ENCODE measurements around the gene NRN1L.

NRN1L gene

GRCh38 chr16:67897231-67897630 is 12.5 kb downstream of the NRN1L start:
- TF ChIP-seq TAF1 (IDR thresholded peaks at IDR 0.05; ENCODE audit: borderline replicate concordance, insufficient read depth, low read length) (no peak), REST (IDR thresholded peaks at IDR 0.05; ENCODE audit: insufficient read depth in 1 of 2, low read depth in 2 of 2, low read length in 2 of 2) (no peak), SIN3A (IDR thresholded peaks at IDR 0.05; ENCODE audit: borderline replicate concordance, insufficient read depth, low read length) (no peak), POLR2AphosphoS5 (IDR thresholded peaks at IDR 0.05; ENCODE audit: low read depth, low read length) (no peak)

- no peak for TF ChIP-seq SIN3A (IDR thresholded peaks at IDR 0.05; ENCODE audit: borderline replicate concordance, insufficient read depth, low read length)
- TF ChIP-seq REST (IDR thresholded peaks at IDR 0.05; ENCODE audit: insufficient read depth in 1 of 2, low read depth in 2 of 2, low read length in 2 of 2), result no peak
- no peak for TF ChIP-seq POLR2AphosphoS5 (IDR thresholded peaks at IDR 0.05; ENCODE audit: low read depth, low read length)
- TF ChIP-seq FOXP2 (optimal IDR thresholded peaks at IDR 0.05; ENCODE audit: borderline replicate concordance, extremely low read depth, extremely low read length, insufficient read depth), result no peak
- no peak for TF ChIP-seq TAF1 (IDR thresholded peaks at IDR 0.05; ENCODE audit: borderline replicate concordance, insufficient read depth, low read length)
Measured at GRCh38 chr16:67901734-67902133, 17.0 kb downstream of the NRN1L start.

- TF ChIP-seq FOXP2 (optimal IDR thresholded peaks at IDR 0.05; ENCODE audit: borderline replicate concordance, extremely low read depth, extremely low read length, insufficient read depth) (no peak), REST (IDR thresholded peaks at IDR 0.05; ENCODE audit: insufficient read depth in 1 of 2, low read depth in 2 of 2, low read length in 2 of 2) (no peak), SIN3A (IDR thresholded peaks at IDR 0.05; ENCODE audit: borderline replicate concordance, insufficient read depth, low read length) (no peak), TAF1 (IDR thresholded peaks at IDR 0.05; ENCODE audit: borderline replicate concordance, insufficient read depth, low read length) (no peak), POLR2AphosphoS5 (IDR thresholded peaks at IDR 0.05; ENCODE audit: low read depth, low read length) (no peak)
Measured at GRCh38 chr16:67902831-67903230, 18.1 kb downstream of the NRN1L start.

- no peak for TF ChIP-seq REST (IDR thresholded peaks at IDR 0.05; ENCODE audit: insufficient read depth in 1 of 2, low read depth in 2 of 2, low read length in 2 of 2)
- TF ChIP-seq TAF1 (IDR thresholded peaks at IDR 0.05; ENCODE audit: borderline replicate concordance, insufficient read depth, low read length), result no peak
- no peak for TF ChIP-seq SIN3A (IDR thresholded peaks at IDR 0.05; ENCODE audit: borderline replicate concordance, insufficient read depth, low read length)
- no peak for TF ChIP-seq FOXP2 (optimal IDR thresholded peaks at IDR 0.05; ENCODE audit: borderline replicate concordance, extremely low read depth, extremely low read length, insufficient read depth)
- no peak for TF ChIP-seq POLR2AphosphoS5 (IDR thresholded peaks at IDR 0.05; ENCODE audit: low read depth, low read length)
Measured at GRCh38 chr16:67907397-67908180, 22.9 kb downstream of the NRN1L start.
